K562 (cell line): ENCODE data around the gene SON. TPM values are rescaled to one million over a fixed set of nuclear protein-coding genes. Genes with fewer than 3 reads are reported as not detected.

Experiments
- ARID2 ChIP-seq: fragments of 450-650 bp; IDR thresholded peaks from 2 replicates; pipeline ENCODE4 v1.6.1; 2017; ENCODE audit warnings: antibody characterized with exemption, mild to moderate bottlenecking
- DNMT1 ChIP-seq: fragments of 450-650 bp; IDR thresholded peaks from 2 replicates; pipeline ENCODE4 v1.6.1; 2016; ENCODE audit warnings: antibody characterized with exemption, mild to moderate bottlenecking
- E2F1 ChIP-seq: sonication (generic); formaldehyde crosslinking; IDR thresholded peaks from 2 replicates; pipeline ENCODE4 v1.8.1; 2023; ENCODE audit warnings: mild to moderate bottlenecking, missing genetic modification reagents, moderate library complexity
- ILK ChIP-seq: fragments of 450-650 bp; IDR thresholded peaks from 2 replicates; pipeline ENCODE4 v1.6.1; 2016; ENCODE audit warnings: missing genetic modification characterization, low read depth, mild to moderate bottlenecking, missing compliant biosample characterization, moderate library complexity, borderline replicate concordance
- MLLT1 ChIP-seq, 2 experiments: fragments of 450-650 bp; IDR thresholded peaks; 2 replicates each; pipeline ENCODE4 v1.6.1; 2016
- NR1H2 ChIP-seq: sonication (generic); formaldehyde crosslinking; IDR thresholded peaks from 2 replicates; pipeline ENCODE4 v1.4.0; 2020; ENCODE audit warnings: mild to moderate bottlenecking, missing genetic modification reagents
- PPARD ChIP-seq: fragments of 250-450 bp; sonication (Bioruptor Pico); IDR thresholded peaks from 2 replicates; pipeline ENCODE4 v1.8.0; 2022; ENCODE audit warnings: inconsistent platforms, mild to moderate bottlenecking, moderate library complexity
- RBM25 ChIP-seq: fragments of 200-400 bp; formaldehyde crosslinking; IDR thresholded peaks from 2 replicates; pipeline ENCODE4 v1.6.1; 2018; ENCODE audit warnings: low read length, low read depth, moderate library complexity; ENCODE audit not compliant: severe bottlenecking
- SIN3A ChIP-seq, 2 experiments: fragments of 150-350 bp in 1 of 2; IDR thresholded peaks; 2 replicates each; pipeline ENCODE4 v1.6.1; 2011 to 2016; ENCODE audit warnings: borderline replicate concordance in 2 of 2, low read depth in 2 of 2, low read length in 2 of 2, mild to moderate bottlenecking in 2 of 2, moderate library complexity in 2 of 2; ENCODE audit not compliant: control insufficient read depth in 1 of 2
- SP2 ChIP-seq: IDR thresholded peaks from 2 replicates; pipeline ENCODE4 v1.6.1; 2011; ENCODE audit warnings: mild to moderate bottlenecking, low read depth, low read length, moderate library complexity; ENCODE audit not compliant: poor library complexity, severe bottlenecking; ENCODE audit errors: extremely low read depth
- ZBTB5 ChIP-seq: fragments of 450-650 bp; IDR thresholded peaks from 2 replicates; pipeline ENCODE4 v1.6.1; 2017; ENCODE audit warnings: antibody characterized with exemption
- ZBTB9 ChIP-seq: fragments of 450-650 bp; formaldehyde crosslinking; IDR thresholded peaks from 2 replicates; pipeline ENCODE4 v1.4.0; 2020; ENCODE audit warnings: mild to moderate bottlenecking, moderate library complexity
- ZFPM2 ChIP-seq: fragments of 250-450 bp; sonication (Bioruptor Pico); IDR thresholded peaks from 2 replicates; pipeline ENCODE4 v1.5.1; 2022; ENCODE audit warnings: mild to moderate bottlenecking
- ZNF431 ChIP-seq: sonication (generic); formaldehyde crosslinking; IDR thresholded peaks from 2 replicates; pipeline ENCODE4 v1.8.0; 2022; ENCODE audit warnings: mild to moderate bottlenecking, missing genetic modification reagents
- ZNF518B ChIP-seq: fragments of 250-450 bp; sonication (Bioruptor Pico); IDR thresholded peaks from 2 replicates; pipeline ENCODE4 v1.5.0; 2021; ENCODE audit warnings: mild to moderate bottlenecking, moderate library complexity
- ZNF668 ChIP-seq: fragments of 250-450 bp; sonication (Bioruptor Pico); IDR thresholded peaks from 2 replicates; pipeline ENCODE4 v1.8.0; 2022; ENCODE audit warnings: mild to moderate bottlenecking, inconsistent platforms
- polyA plus RNA-seq, 8 experiments: library from polyadenylated mRNA; depleted of rRNA in 4 of 8; stranded (reverse) in 5 of 8; unstranded in 3 of 8; fragments of >200 nt; fragmentation: Nextera tagmentation in 2 of 8; fragmentation: Illumina TruSeq in 1 of 8; extraction: Ambion mirVana in 2 of 8; extraction: Trizol in 1 of 8; gene quantifications; 2 replicates each; pipeline versions ENCODE4 v1.2.1 to v1.2.3, GENCODE V29; 2011 to 2014; ENCODE audit warnings: inconsistent platforms in 1 of 8, missing spikeins in 1 of 8
- total RNA-seq, 7 experiments: library from RNA; depleted of rRNA in 6 of 7; stranded (reverse); fragments of >200 nt in 6 of 7; fragmentation: Illumina TruSeq in 2 of 7; extraction: Trizol in 2 of 7; gene quantifications; 2 replicates each; pipeline versions ENCODE4 v1.2.1 to v1.2.3, GENCODE V29; 2011 to 2021; ENCODE audit warnings: low replicate concordance in 1 of 7

SON gene
- total and polyA plus RNA-seq, 9 of the 15 experiments (the other 6 are each of a cell fraction or from before 2014, with no cell fraction given), result 105 to 742 (median 187) TPM

- TF ChIP-seq ZBTB5, result no peak
- TF ChIP-seq ZNF668 (CRISPR knock-in tag), result no peak
- TF ChIP-seq ZBTB9 (CRISPR knock-in tag), result no peak
- TF ChIP-seq SIN3A (IDR thresholded peaks at IDR 0.05; ENCODE audit: borderline replicate concordance in 2 of 2, control insufficient read depth in 1 of 2, low read depth in 2 of 2, low read length in 2 of 2), result peak in 1 of 2 experiments; percentile 48; a peak in 1 of 4 replicates
- no peak for TF ChIP-seq NR1H2 (CRISPR knock-in tag)
- TF ChIP-seq ZFPM2 (CRISPR knock-in tag), result no peak
- TF ChIP-seq DNMT1, result no peak
- no peak for TF ChIP-seq RBM25
- no peak for TF ChIP-seq ILK
- TF ChIP-seq ZNF431 (CRISPR knock-in tag), result no peak
- TF ChIP-seq MLLT1 (IDR thresholded peaks at IDR 0.05), result 0 out of 4 replicates have a peak, but pooled peaks of 1 of the 2 experiments have one; percentile 29
- TF ChIP-seq ARID2, result no peak
- TF ChIP-seq ZNF518B (CRISPR knock-in tag), result no peak
- no peak for TF ChIP-seq PPARD (CRISPR knock-in tag)
- no peak; the same call in 1 of the 2 replicates for TF ChIP-seq E2F1
- TF ChIP-seq SP2, result no peak
Observed at GRCh38 chr21:33552093-33552998, 9.5 kb downstream of the SON start (continued).
